H9 (cell line): ENCODE data around the gene THRB. TPM values are rescaled to one million over a fixed set of nuclear protein-coding genes. Genes with fewer than 3 reads are reported as not detected.

ENCODE experiments used
- DNase-seq: peaks from one replicate; pipeline ENCODE4 v3.0.0-alpha.2; 2017
- H2AFZ ChIP-seq: one replicate; pipeline ENCODE4 v1.6.1; 2013; ENCODE audit warnings: mild to moderate bottlenecking, low read length, control low read depth, moderate library complexity
- H2AK5ac ChIP-seq: 2 replicates; pipeline ENCODE4 v1.6.1; 2013; ENCODE audit warnings: low read length, control low read depth, mixed read lengths; ENCODE audit not compliant: insufficient read length
- H2BK120ac ChIP-seq: one replicate; pipeline ENCODE4 v1.6.1; 2013; ENCODE audit warnings: low read depth, mild to moderate bottlenecking, low read length, control low read depth, inconsistent platforms; ENCODE audit not compliant: poor library complexity, severe bottlenecking
- H2BK12ac ChIP-seq: 2 replicates; pipeline ENCODE4 v1.6.1; 2013; ENCODE audit warnings: low read length, control low read depth, mixed read lengths, low read depth; ENCODE audit not compliant: insufficient read length
- H2BK15ac ChIP-seq: 2 replicates; pipeline ENCODE4 v1.6.1; 2013; ENCODE audit warnings: low read depth, low read length, control low read depth
- H2BK20ac ChIP-seq: one replicate; pipeline ENCODE4 v1.6.1; 2013; ENCODE audit warnings: low read depth, mild to moderate bottlenecking, low read length, control low read depth, inconsistent platforms; ENCODE audit not compliant: poor library complexity, severe bottlenecking
- H2BK5ac ChIP-seq: 2 replicates; pipeline ENCODE4 v1.6.1; 2013; ENCODE audit warnings: low read length, control low read depth, mixed read lengths; ENCODE audit not compliant: insufficient read length
- H3K14ac ChIP-seq: 2 replicates; pipeline ENCODE4 v1.6.1; 2013; ENCODE audit warnings: low read length, control low read depth; ENCODE audit not compliant: insufficient read depth
- H3K18ac ChIP-seq: 2 replicates; pipeline ENCODE4 v1.6.1; 2013; ENCODE audit warnings: low read depth, mild to moderate bottlenecking, mixed read lengths, low read length, control low read depth; ENCODE audit not compliant: insufficient read length
- H3K23ac ChIP-seq: 2 replicates; pipeline ENCODE4 v1.6.1; 2013; ENCODE audit warnings: low read length, control low read depth, mixed read lengths, low read depth; ENCODE audit not compliant: insufficient read length
- H3K23me2 ChIP-seq: 2 replicates; pipeline ENCODE4 v1.6.1; 2013; ENCODE audit warnings: low read depth, mild to moderate bottlenecking, mixed read lengths, low read length, control low read depth; ENCODE audit not compliant: insufficient read length, poor library complexity, severe bottlenecking
- H3K27ac ChIP-seq: 2 replicates; pipeline ENCODE4 v1.5.1; 2013; ENCODE audit warnings: low read length, control low read depth, mixed read lengths, low read depth; ENCODE audit not compliant: insufficient read length
- H3K27me3 ChIP-seq: 2 replicates; pipeline ENCODE4 v1.6.1; 2013; ENCODE audit warnings: low read length, control low read depth, inconsistent platforms; ENCODE audit not compliant: insufficient read depth
- H3K4ac ChIP-seq: 2 replicates; pipeline ENCODE4 v1.6.1; 2013; ENCODE audit warnings: low read depth, mild to moderate bottlenecking, control low read depth, inconsistent platforms, low read length, moderate library complexity
- H3K4me1 ChIP-seq: 2 replicates; pipeline ENCODE4 v1.6.1; 2013; ENCODE audit warnings: low read length, control low read depth, inconsistent platforms; ENCODE audit not compliant: insufficient read depth
- H3K4me2 ChIP-seq: 2 replicates; pipeline ENCODE4 v1.6.1; 2013; ENCODE audit warnings: low read length, control low read depth, mixed read lengths; ENCODE audit not compliant: insufficient read length, insufficient read depth
- H3K56ac ChIP-seq: 2 replicates; pipeline ENCODE4 v1.6.1; 2013; ENCODE audit warnings: low read depth, mild to moderate bottlenecking, mixed read lengths, low read length, control low read depth; ENCODE audit not compliant: insufficient read length
- H3K79me1 ChIP-seq: 2 replicates; pipeline ENCODE4 v1.6.1; 2013; ENCODE audit warnings: low read depth, mild to moderate bottlenecking, moderate library complexity, low read length, control low read depth, inconsistent platforms; ENCODE audit not compliant: insufficient read depth, poor library complexity, severe bottlenecking
- H3K79me2 ChIP-seq: 2 replicates; pipeline ENCODE4 v1.6.1; 2013; ENCODE audit warnings: low read length, control low read depth, inconsistent platforms; ENCODE audit not compliant: insufficient read depth
- H3K9ac ChIP-seq: 2 replicates; pipeline ENCODE4 v1.6.1; 2013; ENCODE audit warnings: low read length, control low read depth, mixed read lengths; ENCODE audit not compliant: insufficient read length; ENCODE audit errors: extremely low read depth
- H3K9me3 ChIP-seq: one replicate; pipeline ENCODE4 v1.6.1; 2013; ENCODE audit warnings: low read depth, low read length, inconsistent platforms; ENCODE audit not compliant: control insufficient read depth
- H3T11ph ChIP-seq: one replicate; pipeline ENCODE4 v1.6.1; 2013; ENCODE audit warnings: mild to moderate bottlenecking, low read length, control low read depth, inconsistent platforms
- H4K20me1 ChIP-seq: one replicate; pipeline ENCODE4 v1.6.1; 2013; ENCODE audit not compliant: control insufficient read depth, insufficient read length, insufficient read depth
- H4K5ac ChIP-seq: 2 replicates; pipeline ENCODE4 v1.6.1; 2013; ENCODE audit warnings: low read depth, mild to moderate bottlenecking, mixed read lengths, low read length, control low read depth; ENCODE audit not compliant: insufficient read length
- H4K8ac ChIP-seq: replicated peaks from 2 replicates; pipeline ENCODE4 v1.6.1; 2013; ENCODE audit warnings: low read length, control low read depth, mixed read lengths, low read depth; ENCODE audit not compliant: insufficient read length
- H4K91ac ChIP-seq: 2 replicates; pipeline ENCODE4 v1.6.1; 2013; ENCODE audit warnings: low read depth, mild to moderate bottlenecking, moderate library complexity, mixed read lengths, low read length, control low read depth; ENCODE audit not compliant: insufficient read length
- H3K27ac Mint-ChIP-seq, 3 experiments: 2 replicates in 2 of 3; 3 replicates in 1 of 3; pipeline ENCODE4 v1.8.0; 2020 to 2021; ENCODE audit warnings: mixed read lengths in 3 of 3, mild to moderate bottlenecking in 1 of 3, moderate library complexity in 1 of 3
- H3K27me3 Mint-ChIP-seq: 2 replicates; pipeline ENCODE4 v1.8.0; 2021; ENCODE audit warnings: low read depth, mild to moderate bottlenecking, moderate library complexity, mixed read lengths
- H3K36me3 Mint-ChIP-seq, 3 experiments: 2 replicates in 2 of 3; 3 replicates in 1 of 3; pipeline ENCODE4 v1.8.0; 2020 to 2021; ENCODE audit warnings: low read depth in 3 of 3, mixed read lengths in 3 of 3; ENCODE audit not compliant: insufficient read depth in 1 of 3
- H3K4me1 Mint-ChIP-seq, 2 experiments: 2 replicates each; pipeline ENCODE4 v1.8.0; 2020; ENCODE audit warnings: mixed read lengths in 2 of 2
- H3K4me3 Mint-ChIP-seq, 2 experiments: 2 replicates in 1 of 2; 3 replicates in 1 of 2; pipeline ENCODE4 v1.8.0; 2020 to 2021; ENCODE audit warnings: mild to moderate bottlenecking in 2 of 2, mixed read lengths in 2 of 2, moderate library complexity in 1 of 2
- H3K9me3 Mint-ChIP-seq, 2 experiments: 2 replicates in 1 of 2; 3 replicates in 1 of 2; pipeline ENCODE4 v1.8.0; 2020; ENCODE audit warnings: mild to moderate bottlenecking in 2 of 2, mixed read lengths in 2 of 2, moderate library complexity in 1 of 2
- WGBS: extraction: QIAGEN DNeasy Blood & Tissue Kit; methylation state at CpG from one replicate; pipeline ENCODE4 v1.1.7; 2013; ENCODE audit warnings: missing lambda C conversion rate, low lambda C conversion rate, mixed read lengths; ENCODE audit not compliant: insufficient read length; ENCODE audit errors: extremely low coverage; 5-methylcytosine and 5-hydroxymethylcytosine counted together
- total RNA-seq: library from RNA; stranded (reverse); gene quantifications from 2 replicates; pipeline ENCODE4 v1.2.1, GENCODE V29; 2021
- TF ChIP-seq, protein P1 (sequence below): fragments of 200-600 bp; sonication (generic); conservative IDR thresholded peaks from 3 replicates; pipeline ENCODE4 v1.8.0; 2021; ENCODE audit warnings: antibody characterized with exemption, mild to moderate bottlenecking

Gene THRB
- total RNA-seq, 1 experiment from 2014 or later, result 8.6 TPM

DNA sequence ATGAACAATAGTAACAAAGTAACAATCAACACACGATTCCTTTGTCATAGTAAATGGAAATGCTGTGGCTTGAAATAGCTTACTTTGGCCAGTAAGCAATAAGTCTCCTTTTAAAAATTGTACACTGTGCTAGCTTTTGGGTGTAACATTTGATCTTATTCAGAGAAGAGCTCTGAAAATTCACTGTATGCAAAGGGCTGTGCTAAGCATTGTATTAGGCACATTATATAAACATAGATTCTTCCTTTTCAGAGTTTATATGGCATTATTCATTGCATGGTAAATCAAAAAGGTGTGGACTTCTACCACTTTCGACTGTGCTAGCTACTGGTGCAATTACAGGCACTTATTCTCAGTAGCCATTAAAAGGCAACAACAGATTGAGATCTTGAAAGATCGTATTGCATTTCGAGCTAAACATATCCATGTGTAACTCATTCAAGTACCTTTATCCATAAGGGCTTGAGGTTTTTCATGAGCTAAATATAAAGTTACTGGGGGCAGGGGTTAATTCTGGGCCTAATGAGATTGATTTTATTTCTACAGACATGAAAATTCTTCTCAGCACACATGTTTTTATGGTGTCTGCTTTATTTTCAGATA, 302.7 kb downstream of the THRB start:
- no peak overlapping the region for H3T11ph ChIP-seq
- no peak overlapping the region for H4K5ac ChIP-seq
- no peak overlapping the region for H3K14ac ChIP-seq
- H2BK120ac ChIP-seq, result no peak overlapping the region
- WGBS, result no CpG with 5 or more reads among the region's 4 CpGs
- H3K56ac ChIP-seq, result no peak overlapping the region
- H3K27me3 ChIP-seq, result no peaks in the 10 kb centered on the region
- no peak overlapping the region for H3K23ac ChIP-seq
- no peak for DNase-seq
- H3K27ac ChIP-seq, result no peak overlapping the region
- H3K4ac ChIP-seq, result no peak overlapping the region
- H3K18ac ChIP-seq, result no peak overlapping the region
- no peaks in the 10 kb centered on the region for H3K9me3 ChIP-seq
- no peak overlapping the region for H2BK15ac ChIP-seq
- no peak overlapping the region for H2BK20ac ChIP-seq
- H3K27me3 Mint-ChIP-seq, result no peaks in the 10 kb centered on the region
- H3K36me3 Mint-ChIP-seq, result no peaks in the 10 kb centered on the region
- H3K9me3 Mint-ChIP-seq, result no peaks in the 10 kb centered on the region
- no peak overlapping the region for H2BK5ac ChIP-seq
- H4K20me1 ChIP-seq, result no peaks in the 10 kb centered on the region
- H3K4me1 ChIP-seq, result no peaks in the 10 kb centered on the region
- no peak overlapping the region for H4K8ac ChIP-seq
- H2AFZ ChIP-seq, result no peak overlapping the region
- no peak overlapping the region for H3K9ac ChIP-seq
- no peak overlapping the region for H3K4me2 ChIP-seq
- H3K23me2 ChIP-seq, result no peaks in the 10 kb centered on the region
- H3K27ac Mint-ChIP-seq, result no peak overlapping the region
- H2BK12ac ChIP-seq, result no peak overlapping the region
- TF ChIP-seq, protein P1, sequence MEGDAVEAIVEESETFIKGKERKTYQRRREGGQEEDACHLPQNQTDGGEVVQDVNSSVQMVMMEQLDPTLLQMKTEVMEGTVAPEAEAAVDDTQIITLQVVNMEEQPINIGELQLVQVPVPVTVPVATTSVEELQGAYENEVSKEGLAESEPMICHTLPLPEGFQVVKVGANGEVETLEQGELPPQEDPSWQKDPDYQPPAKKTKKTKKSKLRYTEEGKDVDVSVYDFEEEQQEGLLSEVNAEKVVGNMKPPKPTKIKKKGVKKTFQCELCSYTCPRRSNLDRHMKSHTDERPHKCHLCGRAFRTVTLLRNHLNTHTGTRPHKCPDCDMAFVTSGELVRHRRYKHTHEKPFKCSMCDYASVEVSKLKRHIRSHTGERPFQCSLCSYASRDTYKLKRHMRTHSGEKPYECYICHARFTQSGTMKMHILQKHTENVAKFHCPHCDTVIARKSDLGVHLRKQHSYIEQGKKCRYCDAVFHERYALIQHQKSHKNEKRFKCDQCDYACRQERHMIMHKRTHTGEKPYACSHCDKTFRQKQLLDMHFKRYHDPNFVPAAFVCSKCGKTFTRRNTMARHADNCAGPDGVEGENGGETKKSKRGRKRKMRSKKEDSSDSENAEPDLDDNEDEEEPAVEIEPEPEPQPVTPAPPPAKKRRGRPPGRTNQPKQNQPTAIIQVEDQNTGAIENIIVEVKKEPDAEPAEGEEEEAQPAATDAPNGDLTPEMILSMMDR, result no peak
- H3K4me3 Mint-ChIP-seq, result no peak overlapping the region
- no peaks in the 10 kb centered on the region for H3K79me1 ChIP-seq
- H3K4me1 Mint-ChIP-seq, result no peaks in the 10 kb centered on the region; a peak in 1 of 4 replicates
- H3K79me2 ChIP-seq, result no peaks in the 10 kb centered on the region
- no peak overlapping the region for H2AK5ac ChIP-seq
- no peak overlapping the region for H4K91ac ChIP-seq
